Common myeloid progenitor, CD34-positive (primary cell): ENCODE results near the gene PTPN1.
"Not testable (repeated sequence)": the region's sequence is repeated elsewhere in the genome, so short reads cannot be mapped to it uniquely, and the experiment has no call there.

Source experiments
- CTCF ChIA-PET: fragments of 350-600 bp; sonication (Branson Sonifier 250); formaldehyde crosslinking; loops from one replicate; lab custom pipeline; 2021; ENCODE audit warnings: antibody characterized with exemption; lab: Charles Lee
- POLR2A ChIA-PET: fragments of 350-600 bp; sonication (Branson Sonifier 250); formaldehyde crosslinking; loops from one replicate; lab custom pipeline; 2021; ENCODE audit warnings: antibody characterized with exemption; lab: Charles Lee
- DNase-seq, 3 donors: peaks; one replicate each; pipeline versions ENCODE4 v3.0.0 to v3.0.0-alpha.2; 2013
- H3K27ac ChIP-seq, 2 experiments: 1 replicate in 1 of 2; 2 replicates in 1 of 2; pipeline ENCODE4 v1.7.0; 2013; ENCODE audit warnings: inconsistent platforms in 2 of 2, low read length in 2 of 2, mild to moderate bottlenecking in 2 of 2, low read depth in 1 of 2, moderate library complexity in 1 of 2; ENCODE audit not compliant: severe bottlenecking in 2 of 2, insufficient read depth in 1 of 2, poor library complexity in 1 of 2
- H3K27me3 ChIP-seq, 5 experiments: replicated peaks in 2 of 5; 1 replicate in 3 of 5; 2 replicates in 2 of 5; pipeline versions ENCODE4 v1.6.1 to v1.7.0; 2013; ENCODE audit warnings: low read length in 4 of 5, mild to moderate bottlenecking in 2 of 5, moderate library complexity in 2 of 5, inconsistent platforms in 1 of 5; ENCODE audit not compliant: insufficient read depth in 5 of 5, control insufficient read depth in 4 of 5
- H3K36me3 ChIP-seq, 4 experiments: 1 replicate in 2 of 4; 2 replicates in 2 of 4; pipeline versions ENCODE4 v1.6.1 to v1.7.0; 2013; ENCODE audit warnings: low read length in 3 of 4, control low read depth in 1 of 4, mild to moderate bottlenecking in 1 of 4; ENCODE audit not compliant: control insufficient read depth in 4 of 4, insufficient read depth in 4 of 4
- H3K4me1 ChIP-seq, 4 experiments: 1 replicate in 3 of 4; 2 replicates in 1 of 4; pipeline versions ENCODE4 v1.6.1 to v1.7.1; 2013; ENCODE audit warnings: low read length in 3 of 4, mild to moderate bottlenecking in 3 of 4, control low read depth in 1 of 4, inconsistent platforms in 1 of 4, moderate library complexity in 1 of 4; ENCODE audit not compliant: control insufficient read depth in 4 of 4, insufficient read depth in 4 of 4; ENCODE audit errors: control extremely low read depth in 1 of 4
- H3K4me3 ChIP-seq, 7 experiments: 1 replicate in 4 of 7; 2 replicates in 3 of 7; pipeline versions ENCODE4 v1.5.1 to v1.7.0; 2013; ENCODE audit warnings: mild to moderate bottlenecking in 7 of 7, low read length in 6 of 7, moderate library complexity in 6 of 7, inconsistent platforms in 2 of 7, low read depth in 2 of 7, control low read depth in 1 of 7; ENCODE audit not compliant: insufficient read depth in 4 of 7, control insufficient read depth in 1 of 7; ENCODE audit errors: extremely low read depth in 1 of 7
- H3K9me3 ChIP-seq, 5 experiments: 1 replicate in 4 of 5; 2 replicates in 1 of 5; pipeline versions ENCODE4 v1.6.1 to v1.7.1; 2013; ENCODE audit warnings: low read length in 4 of 5, mild to moderate bottlenecking in 2 of 5, inconsistent platforms in 1 of 5, low read depth in 1 of 5, moderate library complexity in 1 of 5; ENCODE audit not compliant: control insufficient read depth in 4 of 5, insufficient read depth in 2 of 5; ENCODE audit errors: control extremely low read depth in 1 of 5
- WGBS: methylation state at CpG from one replicate; pipeline ENCODE4 v1.1.5; 2013; ENCODE audit not compliant: insufficient coverage; 5-methylcytosine and 5-hydroxymethylcytosine counted together

PTPN1 gene

DNA sequence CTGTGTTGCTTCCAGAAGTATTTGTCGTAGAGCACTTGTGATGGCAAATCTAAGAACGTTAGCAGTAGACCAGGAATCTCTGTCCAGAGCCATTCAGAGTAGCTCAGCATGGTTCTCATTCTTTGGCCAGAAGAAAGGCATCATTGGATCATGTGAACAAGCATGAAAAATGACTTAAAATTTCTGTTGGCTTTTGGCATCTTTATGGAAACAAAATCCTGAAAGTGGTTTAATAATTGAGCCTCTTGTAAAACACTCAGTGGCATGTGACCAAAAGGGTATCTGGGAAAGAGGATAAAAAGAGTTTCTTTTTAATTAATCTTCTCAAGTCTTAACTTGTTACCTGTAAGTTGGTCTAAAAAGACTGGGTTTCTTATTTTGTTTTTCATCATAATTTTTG, 55.2 kb downstream of the PTPN1 start:
- ChIA-PET CTCF (interaction anchor here (1.4 to 55.4 kb wide), 4 partner anchors 10 to 100 kb away, joined by 3 to 906 read pairs (median 9); partner anchors contain the start of gene PTPN1), POLR2A (no interaction called here)
- no peak overlapping the region for H3K27ac ChIP-seq
- no peaks in the 10 kb centered on the region for H3K27me3 ChIP-seq
- H3K4me3 ChIP-seq, result no peak overlapping the region
- peaks cover 0 to 15% (median 9%) of the 10 kb centered on the region in 4 experiments for H3K4me1 ChIP-seq
- WGBS, result 100% methylated on average over 2 of the region's 2 CpGs
- DNase-seq, result no peak
- H3K9me3 ChIP-seq, result no peaks in the 10 kb centered on the region
- peaks cover 5 to 77% (median 60%) of the 10 kb centered on the region in 4 experiments for H3K36me3 ChIP-seq

DNA sequence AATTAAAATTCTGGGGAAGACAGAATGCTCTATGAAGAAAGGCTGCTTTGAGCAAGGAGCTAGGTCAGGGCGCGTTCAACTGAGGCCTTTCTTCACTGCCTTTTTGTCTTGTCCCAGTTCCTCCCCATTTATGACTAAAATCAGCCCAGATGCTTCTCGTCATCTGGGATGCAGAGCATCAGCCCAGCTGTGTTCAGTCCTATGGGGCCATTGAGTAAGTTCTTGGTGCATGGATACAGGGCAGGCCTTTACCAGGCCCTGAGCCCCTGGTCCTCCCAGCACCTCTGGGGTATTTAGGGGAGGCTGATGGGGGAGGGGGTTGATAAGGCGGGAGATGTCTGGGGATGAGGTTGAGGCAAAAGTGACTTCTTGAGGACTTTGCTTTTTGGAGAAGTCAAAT, 55.7 kb downstream of the PTPN1 start:
- Histone ChIP-seq H3K4me1 (peaks cover 0 to 20% (median 14%) of the 10 kb centered on the region in 4 experiments), H3K27ac (no peak overlapping the region), H3K4me3 (no peak overlapping the region), H3K36me3 (peaks cover 5 to 78% (median 60%) of the 10 kb centered on the region in 4 experiments), H3K9me3 (no peaks in the 10 kb centered on the region), H3K27me3 (no peaks in the 10 kb centered on the region)
- ChIA-PET CTCF (interaction anchor here (1.4 to 55.4 kb wide), 6 partner anchors 9 to 100 kb away, joined by 3 to 906 read pairs (median 5); partner anchors contain the start of gene PTPN1), POLR2A (no interaction called here)
- 100% methylated on average over 3 of the region's 4 CpGs for WGBS
- DNase-seq, result no peak

GRCh38 chr20:50567860-50568548, 57.8 kb downstream of the PTPN1 start:
- Histone ChIP-seq H3K27ac (no peak overlapping the region), H3K4me1 (peaks cover 5 to 41% (median 34%) of the 10 kb centered on the region in 4 experiments), H3K36me3 (peaks cover 1 to 63% (median 43%) of the 10 kb centered on the region in 4 experiments), H3K27me3 (no peaks in the 10 kb centered on the region), H3K9me3 (no peaks in the 10 kb centered on the region), H3K4me3 (no peak overlapping the region)
- no peak for DNase-seq
- ChIA-PET CTCF (interaction anchor here (0.7 to 55.4 kb wide), 4 partner anchors 17 to 87 kb away, joined by 3 to 906 read pairs (median 3); partner anchors contain the start of gene PTPN1), POLR2A (no interaction called here)
- 98% methylated on average over 11 of the region's 18 CpGs for WGBS

DNA sequence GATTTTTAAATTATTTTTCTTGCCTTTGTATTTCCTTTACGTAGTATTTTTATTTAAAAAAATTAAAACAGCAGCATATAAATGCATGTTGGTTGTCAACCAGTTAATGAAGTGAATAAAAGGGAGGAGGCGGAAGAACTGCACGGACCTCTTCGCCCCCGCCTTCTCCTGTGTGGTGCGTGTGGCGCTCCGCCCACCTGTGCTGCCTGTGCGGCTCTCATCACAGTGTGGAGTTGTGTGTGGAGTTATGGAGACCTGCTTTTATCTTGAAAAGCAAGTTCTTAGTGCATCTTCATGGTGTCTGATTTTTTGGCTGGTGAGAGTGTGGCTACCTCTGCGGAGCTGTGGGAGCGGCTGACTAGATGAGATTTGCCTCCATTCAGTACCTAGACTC, 58.4 kb downstream of the PTPN1 start:
- Histone ChIP-seq H3K27ac (no peak overlapping the region), H3K4me1 (peaks cover 5 to 47% (median 39%) of the 10 kb centered on the region in 4 experiments), H3K27me3 (no peaks in the 10 kb centered on the region), H3K4me3 (no peak overlapping the region), H3K9me3 (no peaks in the 10 kb centered on the region), H3K36me3 (peaks cover 0 to 58% (median 39%) of the 10 kb centered on the region in 4 experiments)
- no peak for DNase-seq
- CTCF ChIA-PET, result interaction anchor here (0.7 to 55.4 kb wide), 7 partner anchors 10 to 380 kb away, joined by 3 to 906 read pairs (median 5); partner anchors contain the start of gene PTPN1
- POLR2A ChIA-PET, result no interaction called here
- WGBS, result 92% methylated on average over 6 of the region's 11 CpGs

DNA sequence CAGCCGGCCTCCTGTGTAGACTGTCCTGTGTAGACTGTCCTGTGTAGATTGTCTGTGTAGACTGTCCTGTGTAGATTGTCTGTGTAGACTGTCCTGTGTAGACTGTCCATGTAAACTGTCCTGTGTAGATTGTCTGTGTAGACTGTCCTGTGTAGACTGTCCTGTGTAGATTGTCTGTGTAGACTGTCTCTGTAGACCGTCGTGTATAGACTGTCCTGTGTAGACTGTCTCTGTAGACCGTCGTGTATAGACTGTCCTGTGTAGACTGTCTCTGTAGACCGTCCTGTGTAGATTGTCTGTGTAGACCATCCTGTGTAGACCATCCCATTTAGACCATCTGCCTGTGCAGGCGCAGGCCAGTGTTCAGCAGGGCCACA, 59.3 kb downstream of the PTPN1 start:
- peaks cover under 1 to 64% (median 38%) of the 10 kb centered on the region in 4 experiments for H3K36me3 ChIP-seq
- 97% methylated on average over 6 of the region's 7 CpGs for WGBS
- DNase-seq, H3K9me3 ChIP-seq, H3K27me3 ChIP-seq, POLR2A ChIA-PET: not testable (repeated sequence)
- H3K27ac ChIP-seq, result peak overlapping the region; percentile 36 to 72
- peaks cover 5 to 47% (median 45%) of the 10 kb centered on the region in 4 experiments for H3K4me1 ChIP-seq
- CTCF ChIA-PET, result interaction anchor here (0.9 to 55.4 kb wide), 10 partner anchors 8 to 381 kb away, joined by 3 to 906 read pairs (median 5); partner anchors contain the start of gene PTPN1
- peak overlapping the region in 1 of 7 experiments; percentile 11 for H3K4me3 ChIP-seq

GRCh38 chr20:50569864-50570836, 60.0 kb downstream of the PTPN1 start:
- ChIA-PET CTCF (interaction anchor here (0.6 to 55.4 kb wide), 18 partner anchors 9 to 383 kb away, joined by 3 to 906 read pairs (median 4); partner anchors contain the start of gene PTPN1), POLR2A (no interaction called here)
- WGBS, result 82% methylated on average over 8 of the region's 14 CpGs
- peak overlapping the region; percentile 36 to 72 for H3K27ac ChIP-seq
- peak overlapping the region in 2 of 7 experiments; percentile 11 to 16 for H3K4me3 ChIP-seq
- H3K36me3 ChIP-seq, result peaks cover 3 to 64% (median 39%) of the 10 kb centered on the region in 4 experiments
- no peaks in the 10 kb centered on the region for H3K9me3 ChIP-seq
- H3K27me3 ChIP-seq, result no peaks in the 10 kb centered on the region
- peak; percentile 77 to 87 (median 86) for DNase-seq
- H3K4me1 ChIP-seq, result peaks cover 5 to 47% (median 45%) of the 10 kb centered on the region in 4 experiments
